GM18526 (cell line): ENCODE data around the gene ASB10.

Experiments used
- POLR2A ChIP-seq: IDR thresholded peaks from 3 replicates; pipeline ENCODE4 v1.6.1; 2011; ENCODE audit not compliant: insufficient read length; ENCODE audit errors: extremely low read depth

The ASB10 gene

GRCh38 chr7:151223728-151224127 lies 36.7 kb upstream of the ASB10 start:
- no peak for TF ChIP-seq POLR2A

- TF ChIP-seq POLR2A = no peak
Observed at GRCh38 chr7:151218170-151218569, 31.1 kb upstream of the ASB10 start.

GRCh38 chr7:151215396-151215795 lies 28.3 kb upstream of the ASB10 start:
- TF ChIP-seq POLR2A = no peak

DNA sequence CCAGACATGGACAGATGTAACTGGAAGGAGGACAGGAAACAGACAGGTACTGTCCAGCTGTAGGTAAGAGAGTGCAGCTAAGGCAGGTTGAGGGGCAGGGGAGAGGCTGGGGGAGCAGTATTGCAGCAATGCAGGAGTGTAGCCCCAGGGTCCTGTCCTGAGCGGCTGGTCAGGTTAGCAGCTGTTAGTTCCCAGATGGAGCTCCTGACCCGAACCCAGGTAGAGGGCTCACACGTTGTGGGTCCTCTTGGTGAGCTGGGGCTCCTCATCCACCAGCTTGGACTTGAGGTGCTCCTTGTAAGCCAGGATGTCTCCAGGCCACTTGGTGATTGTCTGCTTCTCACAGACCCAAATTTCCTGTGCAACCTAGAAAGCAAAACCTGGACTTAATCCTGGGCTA lies 26.8 kb upstream of the ASB10 start:
- TF ChIP-seq POLR2A = no peak

DNA sequence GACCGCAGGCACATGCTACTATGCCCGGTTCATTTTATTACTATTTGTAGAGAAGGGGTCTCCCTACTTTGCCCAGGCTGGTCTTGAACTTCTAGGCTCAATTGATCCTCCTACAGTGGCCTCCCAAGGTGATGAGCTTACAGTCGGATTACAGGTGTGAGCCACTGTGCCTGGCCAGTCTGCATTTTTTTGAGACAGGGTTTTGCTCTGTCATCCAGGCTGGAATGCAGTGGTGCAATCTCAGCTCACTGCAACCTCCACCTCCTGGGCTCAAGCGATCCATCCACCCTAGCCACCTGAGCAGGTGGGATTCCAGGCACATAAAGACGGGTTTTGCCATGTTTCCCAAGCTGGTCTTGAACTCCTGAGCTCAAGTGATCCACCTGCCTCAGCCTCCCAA lies 25.6 kb upstream of the ASB10 start:
- TF ChIP-seq POLR2A = no peak

DNA sequence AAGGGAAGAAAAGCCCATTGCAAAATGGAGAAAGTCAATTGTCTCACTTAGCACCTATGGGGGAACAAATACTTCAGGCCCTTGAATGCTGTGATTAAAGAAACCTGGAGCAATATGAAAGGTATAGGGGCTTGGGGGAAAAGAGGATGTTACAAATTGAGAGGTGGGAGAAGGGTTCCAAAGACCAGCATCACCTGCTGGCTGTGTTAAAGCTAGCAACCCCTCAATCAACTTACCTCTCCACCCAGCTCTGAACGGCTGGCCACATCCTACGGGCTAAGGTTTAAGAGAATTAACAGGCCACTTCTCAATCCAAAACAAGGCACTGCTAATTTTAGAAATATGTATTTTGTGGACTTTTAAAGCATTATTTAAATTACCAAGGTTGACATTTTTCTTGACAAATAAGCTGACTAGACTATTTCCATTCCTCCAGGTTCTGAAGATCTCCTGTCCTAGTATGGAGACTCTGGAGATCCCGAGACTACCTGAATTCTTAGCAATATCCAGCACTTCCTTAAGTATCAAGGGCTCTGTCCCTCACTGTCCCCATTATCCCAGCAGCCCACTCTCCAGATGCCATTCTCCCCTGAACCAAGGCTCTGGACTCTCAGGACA lies 24.2 kb upstream of the ASB10 start:
- TF ChIP-seq POLR2A = no peak

- TF ChIP-seq POLR2A = no peak
Observed at GRCh38 chr7:151210087-151210854, 23.2 kb upstream of the ASB10 start, which contains the start of gene H2BK1. TSS of gene H2BK1 (minus strand) at chr7:151210488. CDS start at chr7:151210318, 170 bp downstream.

GRCh38 chr7:151209588-151209987 lies 22.5 kb upstream of the ASB10 start:
- TF ChIP-seq POLR2A = no peak

DNA sequence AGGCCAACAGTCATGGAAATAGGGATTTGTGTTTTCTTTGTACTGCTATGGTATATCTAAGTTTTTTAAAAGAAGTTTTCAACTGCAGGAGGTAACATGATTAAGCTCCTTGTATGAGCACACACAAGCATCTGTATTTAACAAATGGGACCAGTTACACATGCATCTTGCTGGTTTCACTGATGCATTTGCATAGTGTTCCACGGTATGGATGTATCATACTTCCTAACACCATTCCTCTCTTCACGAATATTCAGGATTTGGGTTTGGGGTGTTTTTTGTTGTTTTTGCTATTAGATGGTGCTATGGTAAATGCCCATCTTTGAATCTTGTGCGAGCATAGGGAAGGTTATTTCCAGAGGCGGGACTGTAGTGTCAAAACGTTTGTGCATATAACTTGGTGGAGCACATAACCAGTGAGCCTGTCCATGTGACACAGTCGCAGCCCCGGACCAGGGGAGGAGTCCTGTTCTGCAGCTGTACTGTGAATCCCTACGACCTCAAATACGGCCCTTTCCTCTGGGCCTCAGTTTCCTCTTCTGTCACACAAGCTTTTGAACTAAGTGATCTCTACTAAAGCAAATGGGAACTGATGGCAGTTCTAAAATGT lies 21.3 kb upstream of the ASB10 start:
- no peak for TF ChIP-seq POLR2A

- no peak for TF ChIP-seq POLR2A
Observed at GRCh38 chr7:151207804-151208203, 20.8 kb upstream of the ASB10 start.

- TF ChIP-seq POLR2A = no peak
Observed at GRCh38 chr7:151207315-151207714, 20.3 kb upstream of the ASB10 start.

GRCh38 chr7:151206914-151207313 lies 19.9 kb upstream of the ASB10 start:
- TF ChIP-seq POLR2A = no peak

DNA sequence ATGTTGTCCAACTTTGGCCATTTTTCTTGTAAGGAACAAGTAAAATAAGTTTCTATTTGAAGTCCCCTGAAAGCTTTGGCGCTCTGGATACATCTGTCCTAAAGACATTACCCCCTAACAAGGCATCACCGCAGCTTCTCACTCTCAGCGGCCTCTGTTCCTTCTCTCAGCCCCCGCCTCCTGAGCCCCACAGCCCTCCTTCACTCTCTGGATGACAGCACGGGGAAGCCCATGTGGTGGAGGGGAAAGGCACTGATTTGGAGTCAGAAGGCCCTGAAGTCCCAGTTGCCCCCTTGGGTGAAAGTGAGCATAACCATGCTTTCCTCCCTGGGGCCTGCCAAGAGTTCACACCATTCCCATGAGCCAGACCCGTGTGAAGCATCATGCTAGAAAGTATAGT lies 18.7 kb upstream of the ASB10 start:
- TF ChIP-seq POLR2A = no peak

GRCh38 chr7:151204383-151205032 lies 17.5 kb upstream of the ASB10 start:
- TF ChIP-seq POLR2A = no peak

DNA sequence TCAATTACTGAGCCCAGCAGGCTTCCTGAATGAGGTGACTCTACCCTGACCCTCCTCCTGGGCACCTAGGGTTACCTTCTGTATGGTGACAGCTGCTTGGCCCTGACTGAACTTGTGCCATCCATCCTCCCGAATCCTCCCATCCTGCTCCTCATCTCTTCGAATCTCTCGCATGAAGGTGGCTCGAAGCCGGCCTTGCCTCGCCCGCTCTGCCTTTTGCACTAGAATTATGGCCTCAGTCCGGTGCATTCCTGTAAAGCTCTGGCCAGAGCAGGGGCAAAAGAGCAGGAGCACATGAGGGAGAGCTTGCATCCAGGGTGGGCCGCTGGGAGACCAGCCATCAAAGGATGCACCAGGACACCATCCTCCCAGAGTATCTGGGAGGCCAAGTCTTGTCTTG lies 15.8 kb upstream of the ASB10 start:
- no peak for TF ChIP-seq POLR2A

- no peak for TF ChIP-seq POLR2A
Observed at GRCh38 chr7:151201751-151202150, 14.7 kb upstream of the ASB10 start.
